Activated CD8-positive, alpha-beta memory T cell treated with anti-CD3 and anti-CD28 coated beads for 4 hours (primary cell): ENCODE data around the gene ANO1.

Experiments used
- DNase-seq, 2 donors: peaks; one replicate each; pipeline ENCODE4 v3.0.0-alpha.2; 2020; ENCODE audit warnings: low read depth in 2 of 2

Gene ANO1

GRCh38 chr11:70072861-70073755, 5.0 kb upstream of the ANO1 start:
- DNase-seq, result no peak

- no peak for DNase-seq
Observed at GRCh38 chr11:70073871-70074371, 4.2 kb upstream of the ANO1 start.

GRCh38 chr11:70074746-70075145, 3.4 kb upstream of the ANO1 start:
- no peak for DNase-seq

- DNase-seq, result no peak
Observed at GRCh38 chr11:70075836-70076235, 2.3 kb upstream of the ANO1 start.

GRCh38 chr11:70076461-70076931, 1.6 kb upstream of the ANO1 start:
- DNase-seq, result no peak

- DNase-seq, result no peak
Observed at GRCh38 chr11:70077411-70078094, 564 bp upstream of the ANO1 start.

- DNase-seq, result no peak
Observed at GRCh38 chr11:70078781-70079616, 882 bp downstream of the ANO1 start.

GRCh38 chr11:70079691-70080090, 1.6 kb downstream of the ANO1 start:
- no peak for DNase-seq

- no peak for DNase-seq
Observed at GRCh38 chr11:70080763-70081162, 2.6 kb downstream of the ANO1 start.

- no peak for DNase-seq
Observed at GRCh38 chr11:70082829-70083228, 4.7 kb downstream of the ANO1 start.

GRCh38 chr11:70084046-70084984, 6.2 kb downstream of the ANO1 start:
- DNase-seq, result no peak

GRCh38 chr11:70085815-70086769, 8.0 kb downstream of the ANO1 start:
- DNase-seq, result no peak

- no peak for DNase-seq
Observed at GRCh38 chr11:70087446-70088167, 9.5 kb downstream of the ANO1 start.

GRCh38 chr11:70088735-70089250, 10.7 kb downstream of the ANO1 start:
- no peak for DNase-seq

- DNase-seq, result no peak
Observed at GRCh38 chr11:70089631-70090030, 11.5 kb downstream of the ANO1 start.

GRCh38 chr11:70090961-70091381, 12.9 kb downstream of the ANO1 start:
- DNase-seq, result no peak

GRCh38 chr11:70091638-70092037, 13.5 kb downstream of the ANO1 start:
- no peak for DNase-seq

- no peak for DNase-seq
Observed at GRCh38 chr11:70092959-70093715, 15.0 kb downstream of the ANO1 start.
